ENCODE results near the gene CYSTM1. TPM values are rescaled to one million over a fixed set of nuclear protein-coding genes. Genes with fewer than 3 reads are reported as not detected.

CYSTM1 gene
- total RNA-seq, 1 donor from 2014 or later: 11.4 TPM

GRCh38 chr5:140227046-140227445 is 52.1 kb downstream of the CYSTM1 start:
- no peaks in the 10 kb centered on the region for H3K4me1 Mint-ChIP-seq
- H3K27ac Mint-ChIP-seq: no peak overlapping the region
- DNase-seq (ENCODE audit: low spot score in 2 of 2, unreplicated experiment in 2 of 2): no peak
- H3K36me3 Mint-ChIP-seq: no peaks in the 10 kb centered on the region
- no peak overlapping the region for H3K4me3 Mint-ChIP-seq
- no peak for TF ChIP-seq CTCF (IDR thresholded peaks at IDR 0.05; ENCODE audit: unreplicated experiment)
- H3K9me3 Mint-ChIP-seq: no peaks in the 10 kb centered on the region
- no peaks in the 10 kb centered on the region for H3K27me3 Mint-ChIP-seq (ENCODE audit: low read depth)

- Mint-ChIP-seq H3K9me3 (no peaks in the 10 kb centered on the region), H3K4me3 (no peak overlapping the region)
Observed at GRCh38 chr5:140228364-140228837, 53.4 kb downstream of the CYSTM1 start.

DNA sequence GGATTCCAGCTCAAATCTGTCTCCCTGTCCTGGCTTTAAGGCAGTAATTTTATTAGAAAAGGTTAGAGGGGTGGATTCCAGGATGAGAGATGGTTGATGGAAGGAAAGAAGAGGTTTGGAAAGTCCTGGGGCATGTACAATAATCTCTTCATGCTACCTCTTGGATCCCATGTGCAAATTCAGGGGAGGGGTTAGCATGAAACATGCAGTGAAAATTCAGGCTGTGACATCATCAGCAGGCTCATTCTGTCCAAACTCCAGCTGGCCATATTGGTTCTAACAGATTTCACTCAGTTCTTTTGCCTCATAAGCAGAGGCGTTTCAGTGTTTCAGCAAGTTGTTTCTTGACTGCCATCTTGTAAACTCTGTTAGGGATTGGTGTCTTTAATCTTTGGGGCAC is 55.4 kb downstream of the CYSTM1 start:
- DNase-seq (ENCODE audit: low spot score in 2 of 2, unreplicated experiment in 2 of 2): no peak
- no peak for TF ChIP-seq CTCF (IDR thresholded peaks at IDR 0.05; ENCODE audit: unreplicated experiment)
- no peaks in the 10 kb centered on the region for H3K4me1 Mint-ChIP-seq
- H3K27ac Mint-ChIP-seq: no peak overlapping the region
- no peaks in the 10 kb centered on the region for H3K9me3 Mint-ChIP-seq
- peaks cover 2% of the 10 kb centered on the region for H3K27me3 Mint-ChIP-seq (ENCODE audit: low read depth)
- no peaks in the 10 kb centered on the region for H3K36me3 Mint-ChIP-seq
- no peak overlapping the region for H3K4me3 Mint-ChIP-seq

More at GRCh38 chr5:140228364-140228837, 53.4 kb downstream of the CYSTM1 start:
- H3K27ac Mint-ChIP-seq: no peak overlapping the region
- H3K4me1 Mint-ChIP-seq: no peaks in the 10 kb centered on the region
- peaks cover 2% of the 10 kb centered on the region for H3K27me3 Mint-ChIP-seq (ENCODE audit: low read depth)
- no peaks in the 10 kb centered on the region for H3K36me3 Mint-ChIP-seq
- no peak for DNase-seq (ENCODE audit: low spot score in 2 of 2, unreplicated experiment in 2 of 2)
- no peak for TF ChIP-seq CTCF (IDR thresholded peaks at IDR 0.05; ENCODE audit: unreplicated experiment)

GRCh38 chr5:140232731-140233130 is 57.7 kb downstream of the CYSTM1 start:
- no peak for DNase-seq (ENCODE audit: low spot score in 2 of 2, unreplicated experiment in 2 of 2)
- H3K36me3 Mint-ChIP-seq: no peaks in the 10 kb centered on the region
- no peaks in the 10 kb centered on the region for H3K9me3 Mint-ChIP-seq
- no peaks in the 10 kb centered on the region for H3K4me1 Mint-ChIP-seq
- H3K4me3 Mint-ChIP-seq: no peak overlapping the region
- no peak overlapping the region for H3K27ac Mint-ChIP-seq
- H3K27me3 Mint-ChIP-seq (ENCODE audit: low read depth): peaks cover 2% of the 10 kb centered on the region
- no peak for TF ChIP-seq CTCF (IDR thresholded peaks at IDR 0.05; ENCODE audit: unreplicated experiment)

- Mint-ChIP-seq H3K9me3 (no peaks in the 10 kb centered on the region), H3K4me3 (no peak overlapping the region), H3K4me1 (no peaks in the 10 kb centered on the region), H3K36me3 (no peaks in the 10 kb centered on the region), H3K27ac (no peak overlapping the region), H3K27me3 (ENCODE audit: low read depth) (peaks cover 2% of the 10 kb centered on the region)
- no peak for DNase-seq (ENCODE audit: low spot score in 2 of 2, unreplicated experiment in 2 of 2)
- no peak for TF ChIP-seq CTCF (IDR thresholded peaks at IDR 0.05; ENCODE audit: unreplicated experiment)
Observed at GRCh38 chr5:140234377-140234989, 59.5 kb downstream of the CYSTM1 start.

Data from mesothelial cell of epicardium (in vitro differentiated cells).